Natural killer cell (primary cell): Measurements from ENCODE around the gene SLC27A6. TPM values are rescaled to one million over a fixed set of nuclear protein-coding genes. Genes with fewer than 3 reads are reported as not detected.

Experiments used
- ATAC-seq, 3 donors: fragments of 150-1000 bp in 2 of 3; fragments of 200-7000 bp in 1 of 3; cut with Tn5 transposase; 1 replicate in 1 of 3; 2 replicates in 2 of 3; pipeline ENCODE4 v1.10.0; 2021; ENCODE audit warnings: mild to moderate bottlenecking in 2 of 3, moderate library complexity in 2 of 3
- DNase-seq, 2 donors: peaks; one replicate each; pipeline versions ENCODE4 v3.0.0 to v3.0.0-alpha.2; 2013 to 2021; ENCODE audit warnings: mixed read lengths in 1 of 2
- H3K27ac ChIP-seq: one replicate; pipeline ENCODE4 v1.5.1; 2013; ENCODE audit warnings: mild to moderate bottlenecking, low read length
- H3K27me3 ChIP-seq: one replicate; pipeline ENCODE4 v1.6.1; 2013; ENCODE audit warnings: low read length; ENCODE audit not compliant: control insufficient read depth, insufficient read depth
- H3K36me3 ChIP-seq: one replicate; pipeline ENCODE4 v1.6.1; 2013; ENCODE audit warnings: low read length; ENCODE audit not compliant: control insufficient read depth, insufficient read depth
- H3K4me1 ChIP-seq: one replicate; pipeline ENCODE4 v1.6.1; 2013; ENCODE audit warnings: low read length; ENCODE audit not compliant: control insufficient read depth, insufficient read depth
- H3K4me3 ChIP-seq: one replicate; pipeline ENCODE4 v1.5.1; 2013; ENCODE audit warnings: low read length
- H3K9me3 ChIP-seq: one replicate; pipeline ENCODE4 v1.6.1; 2013; ENCODE audit warnings: low read length; ENCODE audit not compliant: control insufficient read depth, insufficient read depth
- H3K27ac Mint-ChIP-seq, 2 donors: one replicate each; pipeline ENCODE4 v1.8.0; 2022; ENCODE audit warnings: mild to moderate bottlenecking in 2 of 2, mixed read lengths in 2 of 2, moderate library complexity in 1 of 2
- H3K27me3 Mint-ChIP-seq, 2 donors: one replicate each; pipeline ENCODE4 v1.8.0; 2022; ENCODE audit warnings: low read depth in 2 of 2, mixed read lengths in 2 of 2
- H3K36me3 Mint-ChIP-seq: one replicate; pipeline ENCODE4 v1.8.0; 2022; ENCODE audit warnings: mixed read lengths
- H3K4me1 Mint-ChIP-seq, 2 donors: one replicate each; pipeline ENCODE4 v1.8.0; 2022; ENCODE audit warnings: mixed read lengths in 2 of 2
- H3K4me3 Mint-ChIP-seq: one replicate; pipeline ENCODE4 v1.8.0; 2022; ENCODE audit warnings: mild to moderate bottlenecking, moderate library complexity, mixed read lengths
- H3K9me3 Mint-ChIP-seq, 2 donors: one replicate each; pipeline ENCODE4 v1.8.0; 2022; ENCODE audit warnings: mixed read lengths in 2 of 2
- WGBS: methylation state at CpG from one replicate; pipeline ENCODE4 v1.1.7; 2013; ENCODE audit warnings: missing lambda C conversion rate; ENCODE audit not compliant: insufficient coverage; 5-methylcytosine and 5-hydroxymethylcytosine counted together
- intact Hi-C: fragments of 100-400 bp; cut with micrococcal nuclease; formaldehyde crosslinking; loops from one replicate; pipeline ENCODE4 v1.14.2; 2022
- total RNA-seq, 4 donors: library from RNA; stranded (reverse); fragments of 120-200 nt in 1 of 4; gene quantifications; one replicate each; pipeline versions ENCODE4 v1.2.3 to v1.2.4, GENCODE V29; 2013 to 2022
- TF ChIP-seq, protein P1 (sequence below): fragments of 200-600 bp; IDR thresholded peaks from one replicate; pipeline ENCODE4 v1.8.0; 2022; ENCODE audit warnings: antibody characterized with exemption

SLC27A6 gene
- total RNA-seq, 3 donors from 2014 or later (not counting 1 experiment from before 2014, with no cell fraction given) = not detected

DNA sequence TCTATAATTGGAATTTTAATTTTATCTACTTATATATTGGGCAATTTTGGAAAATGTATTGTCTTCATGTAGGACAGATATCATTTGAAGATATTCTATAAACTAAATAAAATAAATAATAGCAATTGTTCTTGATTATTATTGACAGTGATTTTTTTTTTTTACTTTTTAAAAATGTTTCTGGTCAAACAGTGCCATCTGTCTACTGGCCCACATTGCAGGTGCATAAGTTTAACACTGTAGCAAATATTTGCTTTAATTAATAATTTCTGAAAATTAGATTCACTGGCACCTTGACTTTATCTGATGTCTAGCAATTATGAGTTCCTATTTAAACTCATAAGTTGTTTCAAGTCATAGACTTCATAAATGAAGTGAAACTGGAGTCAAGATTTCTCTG is 88.2 kb downstream of the SLC27A6 start:
- H3K36me3 Mint-ChIP-seq = no peaks in the 10 kb centered on the region
- H3K27ac ChIP-seq = no peak overlapping the region
- intact Hi-C loops = no loop called here
- no peak for DNase-seq
- no peak for ATAC-seq
- H3K27ac Mint-ChIP-seq = no peak overlapping the region
- no peak overlapping the region for H3K4me3 ChIP-seq
- no peaks in the 10 kb centered on the region for H3K4me1 ChIP-seq
- H3K9me3 ChIP-seq = no peaks in the 10 kb centered on the region
- H3K4me3 Mint-ChIP-seq = no peak overlapping the region
- H3K9me3 Mint-ChIP-seq = peaks cover 0 to 2% of the 10 kb centered on the region in 2 donors
- H3K36me3 ChIP-seq = no peaks in the 10 kb centered on the region
- no peaks in the 10 kb centered on the region for H3K4me1 Mint-ChIP-seq
- no peaks in the 10 kb centered on the region for H3K27me3 ChIP-seq
- TF ChIP-seq, protein P1, sequence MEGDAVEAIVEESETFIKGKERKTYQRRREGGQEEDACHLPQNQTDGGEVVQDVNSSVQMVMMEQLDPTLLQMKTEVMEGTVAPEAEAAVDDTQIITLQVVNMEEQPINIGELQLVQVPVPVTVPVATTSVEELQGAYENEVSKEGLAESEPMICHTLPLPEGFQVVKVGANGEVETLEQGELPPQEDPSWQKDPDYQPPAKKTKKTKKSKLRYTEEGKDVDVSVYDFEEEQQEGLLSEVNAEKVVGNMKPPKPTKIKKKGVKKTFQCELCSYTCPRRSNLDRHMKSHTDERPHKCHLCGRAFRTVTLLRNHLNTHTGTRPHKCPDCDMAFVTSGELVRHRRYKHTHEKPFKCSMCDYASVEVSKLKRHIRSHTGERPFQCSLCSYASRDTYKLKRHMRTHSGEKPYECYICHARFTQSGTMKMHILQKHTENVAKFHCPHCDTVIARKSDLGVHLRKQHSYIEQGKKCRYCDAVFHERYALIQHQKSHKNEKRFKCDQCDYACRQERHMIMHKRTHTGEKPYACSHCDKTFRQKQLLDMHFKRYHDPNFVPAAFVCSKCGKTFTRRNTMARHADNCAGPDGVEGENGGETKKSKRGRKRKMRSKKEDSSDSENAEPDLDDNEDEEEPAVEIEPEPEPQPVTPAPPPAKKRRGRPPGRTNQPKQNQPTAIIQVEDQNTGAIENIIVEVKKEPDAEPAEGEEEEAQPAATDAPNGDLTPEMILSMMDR = no peak
- peaks cover 0 to 5% of the 10 kb centered on the region in 2 donors for H3K27me3 Mint-ChIP-seq

- H3K4me3 ChIP-seq = no peak overlapping the region
- no peaks in the 10 kb centered on the region for H3K4me1 Mint-ChIP-seq
- no peak overlapping the region for H3K27ac Mint-ChIP-seq
- no peaks in the 10 kb centered on the region for H3K27me3 ChIP-seq
- no peak for ATAC-seq
- 40% methylated on average over 1 of the region's 3 CpGs for WGBS
- TF ChIP-seq, protein P1 = no peak
- no peaks in the 10 kb centered on the region for H3K4me1 ChIP-seq
- peaks cover 0 to 2% of the 10 kb centered on the region in 2 donors for H3K9me3 Mint-ChIP-seq
- H3K27ac ChIP-seq = no peak overlapping the region
- intact Hi-C loops = no loop called here
- no peaks in the 10 kb centered on the region for H3K9me3 ChIP-seq
- H3K36me3 ChIP-seq = no peaks in the 10 kb centered on the region
- DNase-seq = no peak
- peaks cover 0 to 5% of the 10 kb centered on the region in 2 donors for H3K27me3 Mint-ChIP-seq
- H3K36me3 Mint-ChIP-seq = no peaks in the 10 kb centered on the region
- H3K4me3 Mint-ChIP-seq = no peak overlapping the region
Measured at GRCh38 chr5:129057329-129057728, 92.0 kb downstream of the SLC27A6 start.

DNA sequence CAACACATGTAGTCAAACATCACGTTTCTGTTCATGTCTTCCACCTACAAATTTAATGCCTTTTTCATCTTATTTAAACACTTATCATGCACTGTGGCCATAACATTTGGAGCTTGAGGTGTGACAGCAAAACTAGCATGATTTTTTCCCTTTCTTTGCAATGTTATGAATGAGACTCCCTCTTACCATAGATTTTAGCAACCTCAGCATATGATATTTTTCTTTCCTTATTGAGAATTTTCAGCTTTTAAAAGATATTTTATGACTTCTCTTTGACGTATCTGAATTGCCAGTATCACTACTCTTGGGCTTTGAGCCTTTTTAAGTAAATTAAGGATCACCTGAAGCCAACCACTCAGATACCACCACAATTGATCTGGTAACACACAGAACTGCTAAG is 96.6 kb downstream of the SLC27A6 start:
- Mint-ChIP-seq H3K27me3 (peaks cover 9 to 14% of the 10 kb centered on the region in 2 donors), H3K27ac (no peak overlapping the region), H3K4me1 (no peaks in the 10 kb centered on the region), H3K4me3 (no peak overlapping the region), H3K9me3 (no peaks in the 10 kb centered on the region), H3K36me3 (no peaks in the 10 kb centered on the region)
- DNase-seq (no peak), ATAC-seq (no peak)
- Histone ChIP-seq H3K27me3 (no peaks in the 10 kb centered on the region), H3K4me1 (no peaks in the 10 kb centered on the region), H3K36me3 (no peaks in the 10 kb centered on the region), H3K4me3 (no peak overlapping the region), H3K9me3 (no peaks in the 10 kb centered on the region), H3K27ac (no peak overlapping the region)
- 79% methylated on average over 2 of the region's 2 CpGs for WGBS
- TF ChIP-seq, protein P1 = no peak
- intact Hi-C loops = no loop called here

DNA sequence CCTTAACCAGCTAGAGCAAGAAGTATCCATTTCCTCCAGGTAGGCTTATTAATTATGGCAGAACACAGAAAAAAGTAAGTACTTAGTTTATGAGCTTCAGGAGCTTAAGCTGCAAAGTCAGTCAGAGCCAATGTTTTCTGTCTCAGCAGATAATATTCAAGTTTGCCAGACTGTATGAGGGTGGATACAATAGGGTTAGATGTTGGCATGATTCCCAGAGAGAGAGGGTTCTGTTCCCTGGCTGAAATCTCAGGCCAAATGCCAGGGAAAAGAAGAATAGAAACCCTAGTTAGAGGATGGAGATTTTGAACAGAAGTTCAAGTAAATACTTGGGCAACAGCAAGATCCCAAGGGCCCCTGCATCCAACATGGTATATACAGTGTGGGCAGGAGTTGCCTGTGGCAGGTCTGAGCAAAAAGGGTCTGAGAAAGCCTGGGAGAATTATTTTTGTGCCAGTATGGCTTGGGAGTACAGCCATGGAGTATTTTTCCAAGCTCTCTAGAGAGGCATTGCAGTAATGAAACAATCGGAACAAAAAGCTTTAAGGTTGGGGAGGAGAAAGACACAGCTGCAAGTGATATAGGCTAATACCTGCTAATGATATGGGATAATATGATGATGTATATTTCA is 98.3 kb downstream of the SLC27A6 start:
- WGBS = 91% methylated on average over 1 of the region's 1 CpG
- TF ChIP-seq, protein P1 = no peak
- Mint-ChIP-seq H3K27ac (no peak overlapping the region), H3K36me3 (no peaks in the 10 kb centered on the region), H3K4me1 (no peaks in the 10 kb centered on the region), H3K9me3 (no peaks in the 10 kb centered on the region), H3K27me3 (peaks cover 9 to 16% of the 10 kb centered on the region in 2 donors), H3K4me3 (no peak overlapping the region)
- DNase-seq (no peak), ATAC-seq (no peak)
- no peaks in the 10 kb centered on the region for H3K27me3 ChIP-seq
- H3K36me3 ChIP-seq = no peaks in the 10 kb centered on the region
- H3K4me3 ChIP-seq = no peak overlapping the region
- intact Hi-C loops = no loop called here
- no peak overlapping the region for H3K27ac ChIP-seq
- no peaks in the 10 kb centered on the region for H3K9me3 ChIP-seq
- no peaks in the 10 kb centered on the region for H3K4me1 ChIP-seq
